ENCODE data around the gene AUP1.
"Not testable (repeated sequence)": the region's sequence is repeated elsewhere in the genome, so short reads cannot be mapped to it uniquely, and the experiment has no call there.

Gene AUP1

GRCh38 chr2:74529357-74530238 is at the start of gene AUP1, which contains the start of gene HTRA2:
AUP1 (minus strand) TSS chr2:74529706; CDS start chr2:74529629, 77 bp downstream.
HTRA2 (plus strand) TSS chr2:74529933; CDS start chr2:74530007, 74 bp downstream.
- peak; percentile 57 to 77 for DNase-seq (ENCODE audit: low read depth in 2 of 2, low spot score in 1 of 2)

GRCh38 chr2:74578408-74578807 is 48.9 kb upstream of the AUP1 start:
- DNase-seq (ENCODE audit: low read depth in 2 of 2, low spot score in 1 of 2), result no peak

- DNase-seq (ENCODE audit: low read depth in 2 of 2, low spot score in 1 of 2), result no peak
Observed at GRCh38 chr2:74577448-74577847, 47.9 kb upstream of the AUP1 start.

GRCh38 chr2:74576863-74577229 is 47.3 kb upstream of the AUP1 start:
- no peak for DNase-seq (ENCODE audit: low read depth in 2 of 2, low spot score in 1 of 2)

- no peak for DNase-seq (ENCODE audit: low read depth in 2 of 2, low spot score in 1 of 2)
Observed at GRCh38 chr2:74576211-74576862, 46.8 kb upstream of the AUP1 start.

- no peak for DNase-seq (ENCODE audit: low read depth in 2 of 2, low spot score in 1 of 2)
Observed at GRCh38 chr2:74575320-74575719, 45.8 kb upstream of the AUP1 start.

- DNase-seq (ENCODE audit: low read depth in 2 of 2, low spot score in 1 of 2), result no peak
Observed at GRCh38 chr2:74573747-74574562, 44.4 kb upstream of the AUP1 start.

- no peak for DNase-seq (ENCODE audit: low read depth in 2 of 2, low spot score in 1 of 2)
Observed at GRCh38 chr2:74572178-74572925, 42.8 kb upstream of the AUP1 start.

GRCh38 chr2:74571058-74571457 is 41.6 kb upstream of the AUP1 start:
- no peak for DNase-seq (ENCODE audit: low read depth in 2 of 2, low spot score in 1 of 2)

- DNase-seq (ENCODE audit: low read depth in 2 of 2, low spot score in 1 of 2), result no peak
Observed at GRCh38 chr2:74569686-74570085, 40.2 kb upstream of the AUP1 start.

- DNase-seq (ENCODE audit: low read depth in 2 of 2, low spot score in 1 of 2), result no peak
Observed at GRCh38 chr2:74567881-74568280, 38.4 kb upstream of the AUP1 start.

- DNase-seq (ENCODE audit: low read depth in 2 of 2, low spot score in 1 of 2), result no peak
Observed at GRCh38 chr2:74566754-74567085, 37.2 kb upstream of the AUP1 start.

GRCh38 chr2:74566076-74566753 is 36.7 kb upstream of the AUP1 start:
- DNase-seq (ENCODE audit: low read depth in 2 of 2, low spot score in 1 of 2), result no peak

GRCh38 chr2:74564222-74564621 is 34.7 kb upstream of the AUP1 start:
- DNase-seq (ENCODE audit: low read depth in 2 of 2, low spot score in 1 of 2), result no peak

GRCh38 chr2:74562126-74562775 is 32.7 kb upstream of the AUP1 start:
- no peak for DNase-seq (ENCODE audit: low read depth in 2 of 2, low spot score in 1 of 2)

- DNase-seq (ENCODE audit: low read depth in 2 of 2, low spot score in 1 of 2), result not testable (repeated sequence)
Observed at GRCh38 chr2:74561022-74561421, 31.5 kb upstream of the AUP1 start.

- no peak for DNase-seq (ENCODE audit: low read depth in 2 of 2, low spot score in 1 of 2)
Observed at GRCh38 chr2:74560591-74560990, 31.1 kb upstream of the AUP1 start.

- DNase-seq (ENCODE audit: low read depth in 2 of 2, low spot score in 1 of 2), result no peak
Observed at GRCh38 chr2:74559912-74560311, 30.4 kb upstream of the AUP1 start.

- DNase-seq (ENCODE audit: low read depth in 2 of 2, low spot score in 1 of 2), result no peak
Observed at GRCh38 chr2:74558284-74559230, 29.1 kb upstream of the AUP1 start.

All from stimulated activated CD8-positive, alpha-beta memory T cell treated with anti-CD3 and anti-CD28 coated beads, Interleukin-4, amount 100 ng/mL, for 4 hours (primary cell).